Neural cell (in vitro differentiated cells): ENCODE data around the gene CYP27B1. TPM values are rescaled to one million over a fixed set of nuclear protein-coding genes. Genes with fewer than 3 reads are reported as not detected.

Experiments used
- H2AFZ ChIP-seq: fragments of 200-600, 300-800 bp; sonication (generic), shearing (Covaris generic); 2 replicates; pipeline ENCODE4 v1.6.0; 2014; ENCODE audit warnings: low read depth, mild to moderate bottlenecking, antibody characterized with exemption, low read length, moderate library complexity
- H3F3A ChIP-seq: fragments of 200-600 bp; shearing (Covaris generic); 2 replicates; pipeline ENCODE4 v1.6.1; 2016; ENCODE audit warnings: mild to moderate bottlenecking, moderate library complexity, mixed read lengths, antibody characterized with exemption, low read length; ENCODE audit not compliant: insufficient read depth, poor library complexity, severe bottlenecking
- H3K27ac ChIP-seq: fragments of 200-600, 300-800 bp; sonication (generic), shearing (Covaris generic); 2 replicates; pipeline ENCODE4 v1.5.1; 2014; ENCODE audit warnings: mild to moderate bottlenecking, low read length, moderate library complexity
- H3K27me3 ChIP-seq: fragments of 300-800, 200-600 bp; sonication (generic), shearing (Covaris generic); 2 replicates; pipeline ENCODE4 v1.6.0; 2014; ENCODE audit warnings: mild to moderate bottlenecking, low read depth, low read length, moderate library complexity; ENCODE audit not compliant: insufficient read depth
- H3K36me3 ChIP-seq: fragments of 300-800, 200-600 bp; sonication (generic), shearing (Covaris generic); 2 replicates; pipeline ENCODE4 v1.5.1; 2014; ENCODE audit warnings: mild to moderate bottlenecking, antibody characterized with exemption, low read length, moderate library complexity; ENCODE audit not compliant: insufficient read depth
- H3K4me2 ChIP-seq: fragments of 300-800, 200-600 bp; sonication (generic), shearing (Covaris generic); 2 replicates; pipeline ENCODE4 v1.6.0; 2014; ENCODE audit warnings: mild to moderate bottlenecking, low read length
- H3K4me3 ChIP-seq: fragments of 300-800, 200-600 bp; sonication (generic), shearing (Covaris generic); 2 replicates; pipeline ENCODE4 v1.5.1; 2014; ENCODE audit warnings: mild to moderate bottlenecking, low read length, moderate library complexity
- H3K79me2 ChIP-seq: fragments of 200-600 bp; shearing (Covaris generic); replicated peaks from 2 replicates; pipeline ENCODE4 v1.6.0; 2014; ENCODE audit warnings: mild to moderate bottlenecking, low read length, moderate library complexity; ENCODE audit not compliant: insufficient read depth
- H3K9ac ChIP-seq: fragments of 300-800, 200-600 bp; sonication (generic), shearing (Covaris generic); 2 replicates; pipeline ENCODE4 v1.6.1; 2016; ENCODE audit warnings: mild to moderate bottlenecking, low read length, mixed read lengths
- H3K9me2 ChIP-seq: fragments of 200-600 bp; shearing (Covaris generic); 2 replicates; pipeline ENCODE4 v1.6.1; 2016; ENCODE audit warnings: mild to moderate bottlenecking, low read length, mixed read lengths; ENCODE audit not compliant: insufficient read depth
- H3K9me3 ChIP-seq: fragments of 200-600, 300-800 bp; sonication (generic), shearing (Covaris generic); 2 replicates; pipeline ENCODE4 v1.6.1; 2016; ENCODE audit warnings: mild to moderate bottlenecking, mixed run types, low read length, moderate library complexity, mixed read lengths
- H4K20me1 ChIP-seq: fragments of 200-600 bp; shearing (Covaris generic); 2 replicates; pipeline ENCODE4 v1.6.1; 2016; ENCODE audit warnings: mild to moderate bottlenecking, mixed run types; ENCODE audit not compliant: insufficient read depth
- EP300 ChIP-seq: fragments of 450-650 bp; conservative IDR thresholded peaks from 2 replicates; pipeline ENCODE4 v1.6.1; 2014; ENCODE audit warnings: antibody characterized with exemption, mild to moderate bottlenecking, moderate library complexity; ENCODE audit not compliant: poor library complexity, severe bottlenecking
- EZH2 ChIP-seq: fragments of 200-600, 300-800 bp; shearing (Covaris generic), sonication (generic); IDR thresholded peaks from 2 replicates; pipeline ENCODE4 v1.6.1; 2014; ENCODE audit warnings: antibody characterized with exemption, low read length, borderline replicate concordance, mild to moderate bottlenecking; ENCODE audit not compliant: insufficient read depth, poor library complexity, severe bottlenecking
- MXI1 ChIP-seq: fragments of 450-650 bp; conservative IDR thresholded peaks from 2 replicates; pipeline ENCODE4 v1.6.1; 2014; ENCODE audit warnings: antibody characterized with exemption, mild to moderate bottlenecking; ENCODE audit not compliant: poor library complexity, severe bottlenecking
- POLR2AphosphoS5 ChIP-seq: IDR thresholded peaks from 2 replicates; pipeline ENCODE4 v1.6.1; 2012
- RAD21 ChIP-seq: fragments of 450-650 bp; conservative IDR thresholded peaks from 2 replicates; pipeline ENCODE4 v1.6.1; 2014; ENCODE audit warnings: antibody characterized with exemption, mild to moderate bottlenecking, moderate library complexity
- REST ChIP-seq: IDR thresholded peaks from 2 replicates; pipeline ENCODE4 v1.6.1; 2012; ENCODE audit warnings: borderline replicate concordance
- SMC3 ChIP-seq: fragments of 450-650 bp; conservative IDR thresholded peaks from 2 replicates; pipeline ENCODE4 v1.6.1; 2014; ENCODE audit warnings: antibody characterized with exemption, mild to moderate bottlenecking, moderate library complexity; ENCODE audit not compliant: poor library complexity
- TAF1 ChIP-seq: IDR thresholded peaks from 2 replicates; pipeline ENCODE4 v1.6.1; 2012; ENCODE audit warnings: low read depth
- polyA plus RNA-seq: library from polyadenylated mRNA; depleted of rRNA; stranded (reverse); fragments of >200 nt; gene quantifications from 2 replicates; pipeline ENCODE4 v1.2.3, GENCODE V29; 2014
- TF ChIP-seq, protein P1 (sequence below): fragments of 450-650 bp; IDR thresholded peaks from 2 replicates; pipeline ENCODE4 v1.5.1; 2014; ENCODE audit warnings: antibody characterized with exemption, mild to moderate bottlenecking, moderate library complexity; ENCODE audit not compliant: poor library complexity, severe bottlenecking

The CYP27B1 gene
- polyA plus RNA-seq, 1 donor from 2014 or later: 1.4 TPM

- H3K4me3 ChIP-seq: no peak overlapping the region
- no peaks in the 10 kb centered on the region for H3K36me3 ChIP-seq
- H3K27ac ChIP-seq: no peak overlapping the region
- H4K20me1 ChIP-seq: no peaks in the 10 kb centered on the region
- no peaks in the 10 kb centered on the region for H3K9me2 ChIP-seq
- H3K9me3 ChIP-seq: no peaks in the 10 kb centered on the region
- TF ChIP-seq EZH2 (no peak), REST (no peak), SMC3 (no peak)
- H2AFZ ChIP-seq: no peak overlapping the region
- no peaks in the 10 kb centered on the region for H3K79me2 ChIP-seq
- no peaks in the 10 kb centered on the region for H3F3A ChIP-seq
- no peaks in the 10 kb centered on the region for H3K27me3 ChIP-seq
- H3K9ac ChIP-seq: no peak overlapping the region
- H3K4me2 ChIP-seq: no peak overlapping the region
Observed at GRCh38 chr12:57776247-57776587, 9.3 kb upstream of the CYP27B1 start.

- H2AFZ ChIP-seq: no peak overlapping the region
- no peaks in the 10 kb centered on the region for H3K9me3 ChIP-seq
- H3K27me3 ChIP-seq: no peaks in the 10 kb centered on the region
- H3K36me3 ChIP-seq: no peaks in the 10 kb centered on the region
- H3K4me3 ChIP-seq: no peak overlapping the region
- TF ChIP-seq, protein P1, sequence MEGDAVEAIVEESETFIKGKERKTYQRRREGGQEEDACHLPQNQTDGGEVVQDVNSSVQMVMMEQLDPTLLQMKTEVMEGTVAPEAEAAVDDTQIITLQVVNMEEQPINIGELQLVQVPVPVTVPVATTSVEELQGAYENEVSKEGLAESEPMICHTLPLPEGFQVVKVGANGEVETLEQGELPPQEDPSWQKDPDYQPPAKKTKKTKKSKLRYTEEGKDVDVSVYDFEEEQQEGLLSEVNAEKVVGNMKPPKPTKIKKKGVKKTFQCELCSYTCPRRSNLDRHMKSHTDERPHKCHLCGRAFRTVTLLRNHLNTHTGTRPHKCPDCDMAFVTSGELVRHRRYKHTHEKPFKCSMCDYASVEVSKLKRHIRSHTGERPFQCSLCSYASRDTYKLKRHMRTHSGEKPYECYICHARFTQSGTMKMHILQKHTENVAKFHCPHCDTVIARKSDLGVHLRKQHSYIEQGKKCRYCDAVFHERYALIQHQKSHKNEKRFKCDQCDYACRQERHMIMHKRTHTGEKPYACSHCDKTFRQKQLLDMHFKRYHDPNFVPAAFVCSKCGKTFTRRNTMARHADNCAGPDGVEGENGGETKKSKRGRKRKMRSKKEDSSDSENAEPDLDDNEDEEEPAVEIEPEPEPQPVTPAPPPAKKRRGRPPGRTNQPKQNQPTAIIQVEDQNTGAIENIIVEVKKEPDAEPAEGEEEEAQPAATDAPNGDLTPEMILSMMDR: no peak
- TF ChIP-seq EP300 (no peak), RAD21 (no peak), TAF1 (no peak), SMC3 (no peak), MXI1 (no peak), POLR2AphosphoS5 (no peak), EZH2 (no peak), REST (no peak)
- H3K4me2 ChIP-seq: no peak overlapping the region
- no peaks in the 10 kb centered on the region for H3F3A ChIP-seq
- no peak overlapping the region for H3K9ac ChIP-seq
- no peaks in the 10 kb centered on the region for H3K79me2 ChIP-seq
- no peaks in the 10 kb centered on the region for H3K9me2 ChIP-seq
- H3K27ac ChIP-seq: no peak overlapping the region
- no peaks in the 10 kb centered on the region for H4K20me1 ChIP-seq
Observed at GRCh38 chr12:57775563-57776246, 8.8 kb upstream of the CYP27B1 start.
